Amygdala (tissue), 56 donors: ENCODE data around the gene C3orf20.
"Not testable (repeated sequence)": the region's sequence is repeated elsewhere in the genome, so short reads cannot be mapped to it uniquely, and the experiment has no call there.

Experiments used
- DNase-seq, 56 donors: peaks; one replicate each; lab custom pipeline; 2025; lab: John Stamatoyannopoulos, UW

C3orf20 gene

DNA sequence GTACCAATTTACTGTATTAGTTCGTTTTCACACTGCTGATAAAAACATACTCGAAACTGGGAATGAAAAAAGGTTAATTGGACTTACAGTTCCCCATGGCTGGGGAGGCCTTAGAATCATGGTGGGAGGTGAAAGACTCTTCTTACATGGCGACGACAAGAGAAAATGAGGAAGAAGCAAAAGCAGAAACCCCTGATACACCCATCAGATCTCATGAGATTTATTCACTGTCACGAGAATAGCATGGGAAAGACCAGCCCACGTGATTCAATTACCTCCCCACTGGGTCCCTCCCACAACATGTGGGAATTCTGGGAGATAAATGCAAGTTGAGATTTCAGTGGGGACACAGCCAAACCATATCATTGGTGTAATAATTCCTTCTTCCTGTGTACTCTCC, 69.6 kb downstream of the C3orf20 start:
- DNase-seq = no peak

DNA sequence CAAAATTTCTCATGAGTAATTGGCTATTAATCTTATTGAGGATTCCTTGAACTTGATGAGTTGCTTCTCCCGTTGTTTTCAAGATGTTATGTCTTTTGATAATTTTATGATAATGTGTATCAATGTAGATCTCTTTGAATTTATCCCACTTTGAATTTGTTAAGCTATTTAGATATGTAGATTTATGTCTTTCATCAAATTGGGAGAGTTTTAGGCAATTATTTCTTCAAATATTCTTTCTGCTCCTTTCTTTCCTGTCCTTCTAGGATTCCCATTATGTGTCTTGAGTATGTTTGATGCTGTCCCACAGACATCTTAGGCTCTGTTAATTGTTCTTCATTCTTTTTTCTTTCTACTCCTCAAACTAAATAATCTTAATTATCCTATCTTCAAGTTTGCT, 75.7 kb downstream of the C3orf20 start:
- DNase-seq = no peak

DNA sequence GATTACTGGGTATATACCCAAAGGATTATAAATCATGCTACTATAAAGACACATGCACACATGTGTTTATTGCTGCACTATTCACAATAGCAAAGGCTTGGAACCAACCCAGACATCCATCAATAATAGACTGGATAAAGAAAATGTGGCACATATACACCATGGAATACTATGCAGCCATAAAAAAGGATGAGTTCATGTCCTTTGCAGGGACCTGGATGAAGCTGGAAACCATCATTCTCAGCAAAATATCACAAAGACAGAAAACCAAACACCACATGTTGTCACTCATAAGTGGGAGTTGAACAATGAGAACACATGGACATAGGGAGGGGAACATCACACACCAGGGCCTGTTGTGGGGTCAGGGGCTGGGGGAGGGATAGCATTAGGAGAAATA, 78.0 kb downstream of the C3orf20 start:
- DNase-seq = not testable (repeated sequence)

DNA sequence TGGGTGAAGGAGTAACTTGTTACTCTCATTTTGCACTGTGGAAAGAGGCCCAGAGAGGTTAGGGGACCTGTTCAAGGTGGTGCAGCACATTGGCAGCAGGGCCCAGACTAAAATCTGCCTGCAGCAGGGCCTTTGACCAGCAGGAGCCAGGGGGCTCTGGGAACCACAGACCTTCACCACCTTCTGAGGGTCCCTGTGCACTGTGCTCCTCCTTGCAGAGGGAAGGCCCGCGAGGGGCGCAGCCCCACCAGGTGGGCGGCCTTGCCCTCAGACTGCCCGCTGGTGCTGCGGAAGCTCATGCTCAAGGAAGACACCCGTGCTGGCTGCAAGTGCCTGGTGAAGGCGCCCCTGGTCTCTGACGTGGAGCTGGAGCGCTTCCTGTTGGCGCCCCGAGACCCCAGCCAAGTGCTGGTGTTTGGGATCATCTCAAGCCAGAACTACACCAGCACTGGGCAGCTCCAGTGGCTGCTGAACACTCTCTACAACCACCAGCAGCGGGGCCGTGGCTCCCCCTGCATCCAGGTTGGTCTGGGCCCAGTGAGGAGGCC, 82.3 kb downstream of the C3orf20 start:
- no peak for DNase-seq

DNA sequence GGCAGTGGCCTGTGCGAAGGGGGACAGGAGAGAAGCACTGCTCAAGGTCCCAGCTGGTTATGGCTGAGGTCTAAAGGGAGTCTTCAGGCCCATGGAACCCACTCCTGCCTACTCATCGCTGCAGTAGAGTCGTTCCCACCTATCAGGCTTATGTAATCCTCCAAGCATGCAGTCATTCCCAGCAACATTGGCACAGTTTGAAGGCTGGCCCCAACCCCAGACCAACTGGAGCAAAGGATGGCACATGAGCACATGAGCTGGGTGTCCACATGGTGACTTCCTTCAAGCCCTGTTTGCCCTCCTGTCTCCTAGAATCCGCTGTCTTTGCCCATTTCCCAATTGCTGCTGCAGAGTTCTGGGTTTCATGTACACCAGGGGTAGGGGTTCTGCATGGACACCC, 83.4 kb downstream of the C3orf20 start:
- DNase-seq = no peak

DNA sequence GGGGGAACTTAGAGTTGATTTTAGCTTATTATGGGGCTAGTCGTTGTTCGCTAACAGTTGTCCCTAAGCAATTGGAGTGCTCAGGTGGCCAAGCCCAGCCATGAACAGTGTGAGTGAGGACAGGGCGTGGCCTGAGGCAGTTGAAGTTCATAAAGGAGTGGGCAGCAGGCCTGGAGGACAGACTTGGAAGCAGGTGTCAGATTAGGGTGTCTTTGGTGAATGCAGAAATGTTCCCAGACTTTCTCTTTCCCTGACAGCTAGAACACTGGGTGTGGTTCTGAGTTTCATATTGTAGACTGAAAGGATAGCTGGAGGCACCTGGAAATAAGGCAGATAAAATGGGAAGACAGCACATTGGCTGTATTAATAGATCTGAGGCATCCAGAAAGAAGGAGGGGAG, 84.0 kb downstream of the C3orf20 start:
- no peak for DNase-seq

DNA sequence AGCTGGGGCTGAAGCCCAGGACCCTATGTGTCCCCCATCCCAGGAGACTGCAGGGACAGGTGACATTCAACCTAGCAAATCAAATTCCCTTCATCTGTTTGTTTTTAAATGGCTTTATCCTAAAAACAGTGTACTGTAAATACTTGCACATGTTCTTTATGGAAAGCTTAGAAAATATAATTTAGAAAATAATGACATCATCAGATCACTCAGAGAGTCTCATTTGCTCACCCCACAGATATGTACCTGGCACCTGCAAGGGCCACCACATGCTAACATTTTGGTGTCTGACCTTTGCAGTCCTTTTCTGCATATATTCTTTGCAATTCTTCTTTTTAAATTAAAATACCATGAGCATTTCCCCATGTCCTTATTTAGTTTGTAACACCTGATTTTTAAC, 85.2 kb downstream of the C3orf20 start:
- no peak for DNase-seq

DNA sequence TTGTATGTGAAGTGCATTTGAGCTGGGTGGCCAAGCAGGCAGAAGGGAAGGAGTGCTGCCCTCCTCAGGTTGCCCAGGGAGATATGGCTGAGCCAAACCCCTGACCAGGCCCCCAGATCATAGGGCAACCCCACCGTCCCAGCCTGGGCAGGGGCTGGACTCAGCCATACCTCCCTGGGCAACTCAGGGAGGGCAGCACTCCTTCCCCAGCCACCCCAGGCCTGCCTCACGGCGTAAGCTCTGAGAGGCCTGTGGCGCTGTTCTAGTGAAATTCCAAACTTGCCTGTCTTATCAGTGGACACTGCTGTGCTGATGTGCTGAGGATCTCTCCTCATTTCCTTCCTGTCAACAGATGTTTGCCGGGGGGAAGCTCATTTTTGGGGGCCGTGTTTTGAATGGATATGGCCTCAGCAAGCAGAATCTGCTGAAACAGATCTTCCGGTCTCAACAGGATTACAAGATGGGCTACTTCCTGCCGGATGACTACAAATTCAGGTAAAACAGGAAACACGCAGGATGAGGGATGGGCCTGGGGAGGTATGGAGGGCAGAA, 86.3 kb downstream of the C3orf20 start:
- DNase-seq = no peak

DNA sequence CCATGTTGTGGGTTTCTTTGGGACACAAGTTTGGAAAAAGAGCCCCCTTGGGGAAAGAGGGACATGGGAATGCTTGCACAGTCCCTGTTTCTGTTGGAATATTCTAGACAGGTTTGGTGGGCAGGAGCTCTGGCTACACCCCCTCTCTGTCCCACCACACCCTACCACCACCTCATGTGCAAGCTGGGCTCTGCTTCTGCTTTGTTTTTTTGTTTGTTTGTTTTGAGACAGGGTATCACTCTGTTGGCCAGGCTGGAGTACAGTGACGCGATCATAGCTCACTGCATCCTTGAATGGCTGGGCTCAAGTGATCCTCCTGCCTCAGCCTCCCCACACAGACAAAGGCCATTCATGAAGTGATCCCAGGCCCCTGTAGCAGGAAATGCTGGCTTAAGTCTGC, 86.9 kb downstream of the C3orf20 start:
- DNase-seq = no peak

DNA sequence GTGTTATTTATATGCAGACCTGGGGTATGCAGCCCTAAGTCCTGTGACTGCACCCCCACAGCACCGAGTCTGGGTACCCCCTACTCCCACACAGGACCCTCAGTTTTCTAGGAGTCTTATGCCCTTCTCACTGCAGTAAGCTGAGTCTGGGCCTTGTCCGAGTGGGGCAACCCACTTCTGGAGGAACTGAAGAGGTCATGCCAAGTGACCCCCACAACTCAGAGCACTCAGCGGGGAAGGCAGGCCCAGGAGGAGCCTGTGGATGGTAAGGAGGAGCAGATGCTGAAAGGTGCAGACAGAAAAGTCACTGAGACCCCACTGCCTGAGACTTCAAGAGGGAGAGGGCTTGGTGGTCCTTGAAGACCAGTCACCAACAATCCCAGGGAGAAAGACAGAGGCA, 87.8 kb downstream of the C3orf20 start:
- no peak for DNase-seq

DNA sequence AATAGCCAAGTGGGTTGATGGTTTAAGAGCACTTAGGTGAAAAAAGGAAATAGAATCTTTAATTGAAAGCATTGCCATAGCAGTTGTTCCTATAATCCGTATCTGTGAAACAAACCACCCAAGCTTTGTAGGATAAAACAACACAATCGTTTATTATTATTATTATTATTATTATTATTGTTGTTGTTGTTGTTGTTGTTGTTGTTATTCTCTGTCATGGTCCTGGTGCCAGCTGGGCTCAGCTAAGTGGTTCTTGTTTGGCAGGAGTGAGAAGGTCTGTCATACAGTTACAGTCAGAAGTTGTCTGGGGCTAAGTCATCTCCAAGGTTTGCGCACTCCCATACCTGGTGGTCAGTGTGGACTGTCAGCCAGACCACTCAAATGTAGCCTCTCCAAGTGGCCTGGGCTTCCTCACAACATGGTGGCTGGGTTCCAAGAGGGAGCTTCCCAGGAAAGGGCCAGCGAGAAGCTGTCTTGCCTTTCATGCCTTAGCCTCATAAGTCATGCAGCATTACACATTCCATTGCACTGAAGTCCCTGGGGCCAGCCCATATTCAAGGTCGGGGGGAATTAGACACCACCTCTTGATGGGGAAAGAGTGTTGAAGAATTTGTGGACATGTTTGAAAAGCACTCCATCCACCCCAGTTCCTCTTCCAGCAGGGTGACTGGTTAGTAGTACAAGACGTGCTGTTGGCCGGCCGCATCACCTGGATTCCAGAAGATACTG, 89.6 kb downstream of the C3orf20 start:
- no peak for DNase-seq

DNA sequence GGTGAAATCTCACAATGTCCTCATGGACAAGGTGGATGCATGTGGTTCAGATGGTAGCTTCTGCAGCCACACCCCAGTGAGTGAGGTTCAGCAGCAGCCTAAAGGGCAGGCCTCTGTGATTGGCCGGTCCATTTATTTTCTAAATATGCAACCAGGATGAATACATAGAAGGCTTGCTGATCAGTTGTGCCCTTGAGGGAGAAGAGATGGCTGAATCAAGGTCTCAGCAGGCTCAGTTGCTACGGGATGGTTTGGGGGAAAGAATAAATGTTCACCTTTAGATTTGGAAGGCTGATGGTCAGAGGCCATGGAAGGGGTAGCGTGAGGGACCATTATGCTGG, 90.1 kb downstream of the C3orf20 start:
- no peak for DNase-seq

DNA sequence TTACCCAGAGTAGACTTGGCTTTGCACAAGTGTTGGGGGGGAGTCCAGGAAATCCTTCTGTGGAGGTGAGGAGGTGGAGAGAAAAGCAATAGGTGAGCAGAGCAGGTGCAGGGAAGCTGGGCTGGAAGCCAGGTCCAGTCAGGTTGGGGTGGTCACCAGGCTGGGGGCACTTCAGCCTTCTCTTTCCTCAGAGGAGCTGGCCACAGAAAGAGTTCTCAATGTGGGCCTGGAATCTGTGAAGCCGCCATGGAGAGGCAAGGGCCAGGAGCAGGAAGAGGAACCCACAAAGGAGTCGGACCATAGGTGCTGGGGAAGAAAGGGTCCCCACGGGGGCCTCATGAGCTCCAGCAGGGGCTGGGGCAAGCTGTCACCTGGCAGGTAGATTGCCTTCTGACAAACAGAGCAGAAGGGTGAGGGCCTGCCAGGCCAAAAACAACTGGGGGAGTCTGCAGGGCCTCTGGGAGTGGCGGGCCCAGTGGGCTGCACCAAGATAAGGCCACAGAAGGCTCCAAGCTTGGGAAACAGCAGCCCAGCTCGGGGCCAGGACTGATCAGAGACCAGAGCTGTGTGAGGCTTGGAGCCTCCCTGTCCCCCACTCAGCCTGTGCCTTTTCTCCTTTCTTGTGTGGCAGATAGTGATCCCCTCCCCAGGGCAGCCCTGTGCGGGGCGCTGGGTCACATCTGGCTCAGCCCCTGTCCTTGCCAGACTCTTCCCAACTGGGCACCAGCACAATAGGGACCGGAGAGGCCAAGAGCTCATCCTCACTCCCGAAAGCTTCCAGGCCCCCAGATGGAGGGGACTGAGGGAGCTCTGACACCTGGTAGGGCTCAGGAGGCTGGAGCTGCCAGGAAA, 90.9 kb downstream of the C3orf20 start:
- no peak for DNase-seq

DNA sequence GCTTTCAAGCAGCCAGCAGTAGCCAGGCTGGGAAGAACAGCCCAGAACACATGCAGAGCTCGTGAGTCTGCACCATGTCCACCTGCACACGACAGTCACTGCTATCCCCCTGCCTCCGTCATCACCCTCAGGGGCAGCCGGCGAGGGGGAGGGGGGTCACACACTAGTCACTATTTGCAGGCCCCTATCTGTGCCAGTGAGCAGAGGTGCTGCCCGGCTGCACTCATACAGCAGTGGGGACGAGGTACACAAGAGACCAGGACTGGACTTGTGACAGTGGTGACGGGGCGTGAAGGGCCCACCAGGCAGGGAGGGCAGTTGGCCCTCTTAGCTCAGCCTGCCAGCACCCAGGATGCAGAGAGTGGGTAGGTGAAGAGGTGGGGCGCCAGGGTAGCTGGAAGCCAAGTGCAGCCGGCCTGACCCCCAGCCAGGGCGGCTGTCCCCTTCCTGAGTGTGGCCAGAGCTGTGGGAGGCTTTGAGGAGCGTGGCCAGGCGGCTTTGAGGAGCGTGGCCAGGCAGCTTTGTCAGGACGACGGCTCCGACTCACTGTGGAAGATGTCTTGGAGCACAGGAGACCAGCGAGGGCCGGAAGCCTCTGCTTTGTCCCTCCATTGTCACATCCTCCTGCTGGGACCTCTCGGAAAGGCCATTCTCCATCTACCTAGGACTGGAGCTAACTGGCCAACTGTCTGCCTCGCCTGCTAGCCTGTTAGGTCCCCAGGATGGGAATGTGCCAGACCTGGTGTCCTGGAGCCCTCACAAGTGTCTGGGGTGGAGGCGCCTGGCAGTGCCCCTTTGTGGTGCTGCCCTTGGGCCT, 91.7 kb downstream of the C3orf20 start:
- DNase-seq = no peak

DNA sequence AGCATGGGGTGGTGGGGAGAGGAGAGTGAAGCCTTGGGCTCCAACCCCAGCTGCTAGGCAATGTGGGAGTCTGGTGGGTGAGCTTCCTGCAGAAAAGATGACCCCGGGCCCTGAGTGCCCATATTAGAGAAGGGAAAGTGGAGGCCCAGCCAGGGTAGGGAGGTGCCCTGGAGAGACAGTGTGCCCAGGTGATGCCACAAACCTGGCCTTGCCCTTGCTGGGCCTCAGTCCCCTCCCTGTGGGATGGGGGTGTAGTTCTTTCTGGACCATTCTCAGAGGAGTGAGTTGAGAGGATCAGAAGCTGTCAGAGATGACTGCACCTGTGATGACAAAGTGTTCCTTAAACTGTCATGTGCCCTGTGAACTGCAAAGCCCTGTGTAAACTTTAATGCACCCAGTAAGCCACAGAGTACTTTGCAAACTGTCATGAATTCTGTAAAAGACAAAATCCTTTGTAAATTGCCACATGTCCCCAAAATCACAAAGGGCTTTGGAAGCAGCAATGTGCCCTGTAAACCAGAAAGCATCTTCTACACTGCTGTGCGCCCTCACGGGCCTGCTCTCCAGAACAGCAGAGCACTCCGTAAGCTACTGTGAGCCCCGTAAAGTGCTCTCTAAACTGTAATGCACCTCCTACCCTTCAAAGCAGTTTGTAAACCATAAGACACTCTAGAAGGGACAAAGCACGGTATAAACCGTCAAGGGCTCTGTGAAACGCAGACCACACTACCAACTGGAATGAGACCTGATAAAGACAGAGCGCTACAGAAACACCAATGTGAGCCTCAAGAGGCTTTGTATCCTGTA, 92.5 kb downstream of the C3orf20 start:
- DNase-seq = no peak

DNA sequence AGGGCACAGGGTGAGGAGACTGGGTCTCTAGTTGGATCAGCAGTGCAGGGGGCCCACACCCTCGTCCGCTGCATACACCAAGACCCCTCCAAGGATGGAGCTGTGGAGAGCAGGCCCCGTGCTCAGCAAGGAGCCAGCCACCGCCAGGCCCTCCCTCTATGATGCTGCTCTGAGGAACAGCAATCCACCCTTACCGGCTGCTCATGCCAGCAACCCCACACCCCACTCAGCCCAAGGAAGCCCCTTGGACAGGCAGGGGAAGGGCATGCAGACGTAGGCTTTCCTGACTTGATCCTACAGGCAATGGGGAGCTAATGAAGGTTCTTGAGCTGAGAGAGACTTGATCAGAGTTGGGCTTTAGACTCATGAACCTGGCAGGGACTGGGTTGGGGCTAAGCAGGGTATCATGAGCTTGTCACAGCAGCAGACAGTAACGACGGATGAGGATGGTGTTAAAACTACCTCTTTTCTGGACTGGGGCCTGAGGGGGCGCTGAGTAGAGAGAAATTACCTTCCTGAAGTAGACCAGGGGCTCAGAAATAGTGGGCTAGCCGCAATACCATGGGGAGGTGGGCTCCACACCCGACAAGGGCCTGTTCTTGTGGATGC, 93.3 kb downstream of the C3orf20 start:
- DNase-seq = no peak

DNA sequence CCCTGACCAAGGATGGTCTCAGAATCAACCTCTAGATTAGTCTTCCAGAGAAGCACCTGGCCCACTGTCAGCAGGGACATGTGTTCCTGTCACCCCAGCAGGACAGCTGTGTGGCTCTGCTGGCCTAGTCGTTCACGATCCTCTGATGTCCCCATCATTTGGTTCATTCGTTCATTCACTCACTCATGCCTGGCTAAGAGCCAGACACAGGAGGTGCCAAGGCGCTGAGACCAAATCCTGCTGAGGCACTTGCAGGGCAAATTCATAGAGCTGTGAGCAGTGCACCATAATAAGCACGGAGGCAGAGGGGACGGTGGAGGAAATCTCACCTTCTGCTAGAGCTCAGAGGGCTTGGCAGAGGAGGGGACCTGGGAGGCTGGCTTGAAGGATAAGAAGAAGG, 93.9 kb downstream of the C3orf20 start:
- DNase-seq = no peak

DNA sequence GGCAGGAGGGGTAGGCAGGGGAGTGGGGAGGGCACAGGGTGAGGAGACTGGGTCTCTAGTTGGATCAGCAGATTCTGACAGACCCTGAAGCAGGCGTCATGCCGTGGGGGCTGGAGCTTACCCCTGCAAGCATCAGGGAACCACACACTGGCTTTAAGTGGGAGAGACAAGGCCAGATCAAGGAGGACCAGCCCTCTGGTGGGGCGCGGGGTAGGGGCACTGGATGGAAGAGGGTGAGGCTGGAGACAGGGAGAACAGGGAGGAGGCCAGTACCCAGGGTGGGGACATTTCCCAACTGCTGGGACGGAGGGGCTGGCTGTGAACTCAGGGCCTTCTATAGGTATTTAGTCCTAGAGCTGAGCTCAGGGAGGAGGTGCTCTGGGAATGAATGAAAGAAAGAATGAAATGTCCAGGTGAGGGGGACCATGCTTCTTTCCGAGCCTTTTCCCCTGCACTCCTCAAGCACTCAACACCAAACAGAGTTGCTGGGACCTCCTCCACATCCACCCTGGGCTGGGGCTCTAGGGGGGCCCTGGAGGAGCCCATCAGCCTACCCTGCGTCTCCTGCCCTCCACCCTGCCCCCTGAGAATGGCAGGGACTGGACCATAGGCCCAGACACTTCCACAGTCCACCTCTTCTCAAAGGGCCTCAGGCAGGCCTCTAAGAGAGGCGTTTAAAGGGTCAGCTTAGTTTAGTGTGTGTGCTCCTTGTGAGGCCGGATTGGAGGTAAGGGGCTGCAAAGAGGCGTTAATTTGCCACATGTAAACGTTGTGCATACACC, 94.8 kb downstream of the C3orf20 start:
- DNase-seq = no peak

DNA sequence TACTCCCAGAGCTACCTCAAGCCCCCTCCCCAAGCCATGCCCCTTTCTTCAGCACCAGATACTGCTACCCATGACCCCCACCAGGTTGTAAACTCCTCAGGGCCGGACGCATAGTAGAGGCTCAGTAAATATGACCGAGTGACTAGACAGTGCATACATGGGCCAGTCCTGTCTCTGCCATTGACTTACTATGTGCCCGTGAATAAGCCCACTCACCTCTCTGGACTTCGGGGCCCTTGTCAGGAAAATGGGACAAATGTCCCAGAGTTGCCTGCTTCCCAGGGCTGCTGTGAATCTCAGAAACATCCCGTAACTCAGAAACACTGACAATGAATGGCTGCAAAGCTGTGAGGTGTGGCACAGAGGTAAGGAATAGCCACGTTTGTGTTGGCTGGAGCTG, 95.7 kb downstream of the C3orf20 start:
- DNase-seq = no peak
